Liver (tissue), 9 donors: ENCODE results near the gene LMTK3. TPM values are rescaled to one million over a fixed set of nuclear protein-coding genes. Genes with fewer than 3 reads are reported as not detected.

Experiments
- DNase-seq: peaks from one replicate; pipeline ENCODE4 v3.0.0-alpha.2; 2017; ENCODE audit warnings: low spot score
- H3K27ac ChIP-seq, 2 donors: one replicate each; pipeline ENCODE4 v1.7.0; 2013; ENCODE audit warnings: inconsistent platforms in 2 of 2, low read length in 2 of 2, control low read depth in 1 of 2, low read depth in 1 of 2, mild to moderate bottlenecking in 1 of 2
- H3K27me3 ChIP-seq, 4 donors: one replicate each; pipeline versions ENCODE4 v1.6.1 to v1.7.0; 2013; ENCODE audit warnings: low read length in 3 of 4, inconsistent platforms in 1 of 4, mild to moderate bottlenecking in 1 of 4, moderate library complexity in 1 of 4; ENCODE audit not compliant: control insufficient read depth in 4 of 4, insufficient read depth in 4 of 4
- H3K36me3 ChIP-seq, 4 donors: one replicate each; pipeline versions ENCODE4 v1.6.1 to v1.7.0; 2013; ENCODE audit warnings: low read length in 3 of 4, mild to moderate bottlenecking in 3 of 4, low read depth in 1 of 4, moderate library complexity in 1 of 4; ENCODE audit not compliant: control insufficient read depth in 4 of 4, insufficient read depth in 3 of 4
- H3K4me1 ChIP-seq, 4 donors: one replicate each; pipeline versions ENCODE4 v1.6.1 to v1.7.0; 2013; ENCODE audit warnings: low read length in 3 of 4, mild to moderate bottlenecking in 3 of 4, moderate library complexity in 1 of 4; ENCODE audit not compliant: control insufficient read depth in 4 of 4, insufficient read depth in 4 of 4
- H3K4me3 ChIP-seq, 3 donors: one replicate each; pipeline versions ENCODE4 v1.6.1 to v1.7.0; 2013; ENCODE audit warnings: low read length in 3 of 3, control low read depth in 1 of 3, low read depth in 1 of 3, mild to moderate bottlenecking in 1 of 3
- H3K9ac ChIP-seq, 2 donors: one replicate each; pipeline ENCODE4 v1.7.0; 2013; ENCODE audit warnings: low read length in 2 of 2, mild to moderate bottlenecking in 2 of 2, moderate library complexity in 2 of 2, control low read depth in 1 of 2, low read depth in 1 of 2
- H3K9me3 ChIP-seq, 4 donors: one replicate each; pipeline versions ENCODE4 v1.6.1 to v1.7.0; 2013; ENCODE audit warnings: low read length in 3 of 4; ENCODE audit not compliant: control insufficient read depth in 4 of 4
- EGR1 ChIP-seq, 2 donors: IDR thresholded peaks; 2 replicates each; pipeline ENCODE4 v1.6.1; 2016 to 2018; ENCODE audit warnings: antibody characterized with exemption in 2 of 2, low read depth in 2 of 2
- FOXA1 ChIP-seq: IDR thresholded peaks from 2 replicates; pipeline ENCODE4 v1.6.1; 2016; ENCODE audit warnings: antibody characterized with exemption
- FOXA2 ChIP-seq: IDR thresholded peaks from 2 replicates; pipeline ENCODE4 v1.6.1; 2016; ENCODE audit warnings: antibody characterized with exemption
- GABPA ChIP-seq, 2 donors: IDR thresholded peaks in 1 of 2; conservative IDR thresholded peaks in 1 of 2; 2 replicates each; pipeline ENCODE4 v1.6.1; 2016; ENCODE audit warnings: antibody characterized with exemption in 2 of 2, mild to moderate bottlenecking in 1 of 2, moderate library complexity in 1 of 2
- HNF4A ChIP-seq, 2 donors: conservative IDR thresholded peaks; 2 replicates each; pipeline ENCODE4 v1.6.1; 2016; ENCODE audit warnings: antibody characterized with exemption in 2 of 2, mild to moderate bottlenecking in 2 of 2
- HNF4G ChIP-seq: IDR thresholded peaks from 2 replicates; pipeline ENCODE4 v1.6.1; 2016; ENCODE audit warnings: antibody characterized with exemption
- JUND ChIP-seq, 2 donors: IDR thresholded peaks; 2 replicates each; pipeline ENCODE4 v1.6.1; 2016; ENCODE audit warnings: antibody characterized with exemption in 2 of 2
- MAX ChIP-seq: IDR thresholded peaks from 2 replicates; pipeline ENCODE4 v1.6.1; 2016; ENCODE audit warnings: antibody characterized with exemption
- NR2F2 ChIP-seq: IDR thresholded peaks from 2 replicates; pipeline ENCODE4 v1.6.1; 2016; ENCODE audit warnings: antibody characterized with exemption
- RAD21 ChIP-seq, 2 donors: IDR thresholded peaks; 2 replicates each; pipeline ENCODE4 v1.6.1; 2016; ENCODE audit warnings: antibody characterized with exemption in 2 of 2, mild to moderate bottlenecking in 2 of 2
- RXRA ChIP-seq, 2 donors: IDR thresholded peaks; 2 replicates each; pipeline ENCODE4 v1.6.1; 2017 to 2018; ENCODE audit warnings: antibody characterized with exemption in 2 of 2, mild to moderate bottlenecking in 1 of 2
- WGBS: extraction: QIAGEN DNeasy Blood & Tissue Kit; methylation state at CpG from one replicate; pipeline ENCODE4 v1.1.7; 2013; 5-methylcytosine and 5-hydroxymethylcytosine counted together
- polyA plus RNA-seq, 2 donors: library from polyadenylated mRNA; stranded (reverse) in 1 of 2; unstranded in 1 of 2; fragments of 200-250 nt in 1 of 2; fragments of >200 nt in 1 of 2; fragmentation: Nextera tagmentation in 1 of 2; extraction: Ambion mirVana in 1 of 2; gene quantifications; one replicate each; pipeline versions ENCODE4 v1.2.1 to v1.2.3, GENCODE V29; 2013 to 2015
- total RNA-seq, 2 donors: library from RNA; depleted of rRNA; stranded (reverse); fragments of >200 nt; gene quantifications; one replicate each; pipeline ENCODE4 v1.2.3, GENCODE V29; 2014
- TF ChIP-seq, protein P1 (sequence below): IDR thresholded peaks from 2 replicates; pipeline ENCODE4 v1.6.1; 2016; ENCODE audit warnings: antibody characterized with exemption
- TF ChIP-seq, protein P2 (sequence below): IDR thresholded peaks from 2 replicates; pipeline ENCODE4 v1.6.1; 2016; ENCODE audit warnings: antibody characterized with exemption, mild to moderate bottlenecking
- TF ChIP-seq, protein P3 (sequence below): fragments of 150-350 bp; IDR thresholded peaks from 2 replicates; pipeline ENCODE4 v1.5.1; 2017; ENCODE audit warnings: improper control_type of control experiment, low read depth, low read length; ENCODE audit not compliant: missing input control
- donor health status: healthy.
- donor health status: healthy.
- donor health status: healthy.
- donor health status: healthy.
- donor health status: healthy.

Gene LMTK3
- total and polyA plus RNA-seq, 4 donors: 0.08 TPM; not detected in 2

GRCh38 chr19:48549380-48549779 lies 37.7 kb upstream of the LMTK3 start:
- H3K4me3 ChIP-seq: no peak overlapping the region
- no peaks in the 10 kb centered on the region for H3K36me3 ChIP-seq
- no peak overlapping the region for H3K9ac ChIP-seq
- 71% methylated on average over 5 of the region's 5 CpGs for WGBS
- no peaks in the 10 kb centered on the region for H3K4me1 ChIP-seq
- no peak for TF ChIP-seq HNF4A (conservative IDR thresholded peaks at IDR 0.05)
- TF ChIP-seq, protein P1, sequence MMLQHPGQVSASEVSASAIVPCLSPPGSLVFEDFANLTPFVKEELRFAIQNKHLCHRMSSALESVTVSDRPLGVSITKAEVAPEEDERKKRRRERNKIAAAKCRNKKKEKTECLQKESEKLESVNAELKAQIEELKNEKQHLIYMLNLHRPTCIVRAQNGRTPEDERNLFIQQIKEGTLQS: no peak
- peaks cover 0 to 4% (median 0%) of the 10 kb centered on the region in 4 donors for H3K27me3 ChIP-seq
- H3K27ac ChIP-seq: no peak overlapping the region
- H3K9me3 ChIP-seq: no peaks in the 10 kb centered on the region
- no peak for DNase-seq

DNA sequence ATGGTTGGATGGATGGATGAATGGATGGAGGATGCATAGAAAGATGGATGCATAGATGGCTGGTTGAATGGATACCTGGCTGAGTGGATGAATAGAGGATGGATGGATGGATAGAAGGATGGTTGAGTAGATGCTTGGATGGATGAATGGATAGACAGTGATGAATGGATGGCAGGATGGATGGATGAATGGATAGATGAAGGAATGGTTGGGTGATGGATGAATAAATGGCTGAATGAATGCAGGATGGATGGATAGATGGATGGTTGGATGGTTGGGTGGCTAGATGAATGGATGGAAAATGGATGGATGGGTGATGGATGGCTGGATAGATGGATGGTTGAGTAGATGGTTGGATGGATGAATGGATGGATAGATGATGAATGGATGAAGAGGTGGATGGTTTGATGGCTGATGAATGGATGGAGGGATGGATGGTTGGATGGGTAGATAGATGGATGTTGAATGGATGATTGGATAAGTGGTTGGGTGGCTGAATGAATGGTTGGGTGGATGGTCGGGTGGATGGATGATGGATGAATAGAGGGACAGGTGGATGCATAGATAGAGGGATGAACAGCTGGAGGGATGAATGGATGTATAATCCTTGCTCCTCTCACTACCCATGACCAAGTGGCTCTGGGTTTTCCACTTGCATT lies 36.7 kb upstream of the LMTK3 start:
- Histone ChIP-seq H3K9ac (no peak overlapping the region), H3K27me3 (peaks cover 0 to 4% (median 0%) of the 10 kb centered on the region in 4 donors), H3K4me1 (no peaks in the 10 kb centered on the region), H3K36me3 (no peaks in the 10 kb centered on the region), H3K27ac (no peak overlapping the region), H3K4me3 (no peak overlapping the region), H3K9me3 (no peaks in the 10 kb centered on the region)
- DNase-seq: no peak
- WGBS: 88% methylated on average over 1 of the region's 1 CpG
- TF ChIP-seq HNF4G (no peak), EGR1 (IDR thresholded peaks at IDR 0.05; ENCODE audit: low read depth in 2 of 2) (no peak), GABPA (IDR thresholded peaks at IDR 0.05 in 1 of 2, conservative IDR thresholded peaks at IDR 0.05 in 1 of 2) (no peak), NR2F2 (no peak), RAD21 (IDR thresholded peaks at IDR 0.05) (no peak), JUND (IDR thresholded peaks at IDR 0.05) (no peak), FOXA2 (no peak), RXRA (IDR thresholded peaks at IDR 0.05) (no peak), HNF4A (conservative IDR thresholded peaks at IDR 0.05) (no peak), FOXA1 (no peak), MAX (no peak)
- TF ChIP-seq, protein P2, sequence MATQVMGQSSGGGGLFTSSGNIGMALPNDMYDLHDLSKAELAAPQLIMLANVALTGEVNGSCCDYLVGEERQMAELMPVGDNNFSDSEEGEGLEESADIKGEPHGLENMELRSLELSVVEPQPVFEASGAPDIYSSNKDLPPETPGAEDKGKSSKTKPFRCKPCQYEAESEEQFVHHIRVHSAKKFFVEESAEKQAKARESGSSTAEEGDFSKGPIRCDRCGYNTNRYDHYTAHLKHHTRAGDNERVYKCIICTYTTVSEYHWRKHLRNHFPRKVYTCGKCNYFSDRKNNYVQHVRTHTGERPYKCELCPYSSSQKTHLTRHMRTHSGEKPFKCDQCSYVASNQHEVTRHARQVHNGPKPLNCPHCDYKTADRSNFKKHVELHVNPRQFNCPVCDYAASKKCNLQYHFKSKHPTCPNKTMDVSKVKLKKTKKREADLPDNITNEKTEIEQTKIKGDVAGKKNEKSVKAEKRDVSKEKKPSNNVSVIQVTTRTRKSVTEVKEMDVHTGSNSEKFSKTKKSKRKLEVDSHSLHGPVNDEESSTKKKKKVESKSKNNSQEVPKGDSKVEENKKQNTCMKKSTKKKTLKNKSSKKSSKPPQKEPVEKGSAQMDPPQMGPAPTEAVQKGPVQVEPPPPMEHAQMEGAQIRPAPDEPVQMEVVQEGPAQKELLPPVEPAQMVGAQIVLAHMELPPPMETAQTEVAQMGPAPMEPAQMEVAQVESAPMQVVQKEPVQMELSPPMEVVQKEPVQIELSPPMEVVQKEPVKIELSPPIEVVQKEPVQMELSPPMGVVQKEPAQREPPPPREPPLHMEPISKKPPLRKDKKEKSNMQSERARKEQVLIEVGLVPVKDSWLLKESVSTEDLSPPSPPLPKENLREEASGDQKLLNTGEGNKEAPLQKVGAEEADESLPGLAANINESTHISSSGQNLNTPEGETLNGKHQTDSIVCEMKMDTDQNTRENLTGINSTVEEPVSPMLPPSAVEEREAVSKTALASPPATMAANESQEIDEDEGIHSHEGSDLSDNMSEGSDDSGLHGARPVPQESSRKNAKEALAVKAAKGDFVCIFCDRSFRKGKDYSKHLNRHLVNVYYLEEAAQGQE: no peak
- TF ChIP-seq, protein P1: no peak
- TF ChIP-seq, protein P3, sequence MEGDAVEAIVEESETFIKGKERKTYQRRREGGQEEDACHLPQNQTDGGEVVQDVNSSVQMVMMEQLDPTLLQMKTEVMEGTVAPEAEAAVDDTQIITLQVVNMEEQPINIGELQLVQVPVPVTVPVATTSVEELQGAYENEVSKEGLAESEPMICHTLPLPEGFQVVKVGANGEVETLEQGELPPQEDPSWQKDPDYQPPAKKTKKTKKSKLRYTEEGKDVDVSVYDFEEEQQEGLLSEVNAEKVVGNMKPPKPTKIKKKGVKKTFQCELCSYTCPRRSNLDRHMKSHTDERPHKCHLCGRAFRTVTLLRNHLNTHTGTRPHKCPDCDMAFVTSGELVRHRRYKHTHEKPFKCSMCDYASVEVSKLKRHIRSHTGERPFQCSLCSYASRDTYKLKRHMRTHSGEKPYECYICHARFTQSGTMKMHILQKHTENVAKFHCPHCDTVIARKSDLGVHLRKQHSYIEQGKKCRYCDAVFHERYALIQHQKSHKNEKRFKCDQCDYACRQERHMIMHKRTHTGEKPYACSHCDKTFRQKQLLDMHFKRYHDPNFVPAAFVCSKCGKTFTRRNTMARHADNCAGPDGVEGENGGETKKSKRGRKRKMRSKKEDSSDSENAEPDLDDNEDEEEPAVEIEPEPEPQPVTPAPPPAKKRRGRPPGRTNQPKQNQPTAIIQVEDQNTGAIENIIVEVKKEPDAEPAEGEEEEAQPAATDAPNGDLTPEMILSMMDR: no peak
